ENCODE measurements around the gene ENTPD3.
A peak's percentile ranks its signal among the peaks of the same experiment; 100 is the strongest.

Gene ENTPD3

GRCh38 chr3:40404591-40405198, 17.7 kb downstream of the ENTPD3 start:
- no peak for DNase-seq (ENCODE audit: low read depth in 2 of 3, low spot score in 2 of 3)

GRCh38 chr3:40407007-40407406, 20.0 kb downstream of the ENTPD3 start:
- no peak for DNase-seq (ENCODE audit: low read depth in 2 of 3, low spot score in 2 of 3)

DNA sequence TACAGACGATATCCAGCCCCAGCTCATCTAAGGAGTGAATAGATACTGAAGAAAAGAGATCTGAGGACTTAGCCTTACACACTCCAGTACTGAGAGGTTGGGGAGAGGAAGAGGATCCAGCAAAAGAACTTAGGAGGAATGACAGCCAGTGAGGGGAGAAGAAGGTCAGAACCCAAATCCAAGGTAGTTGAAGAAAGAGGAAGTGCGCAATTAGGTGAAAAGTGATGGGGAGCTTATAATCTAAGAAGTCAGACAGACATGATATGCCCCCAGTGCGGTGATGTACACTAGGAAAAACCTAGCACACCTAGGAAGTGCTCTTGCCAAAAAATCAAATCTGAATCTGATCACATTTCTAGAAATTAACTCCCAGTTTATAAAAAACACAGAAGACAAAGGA, 20.6 kb downstream of the ENTPD3 start:
- DNase-seq (ENCODE audit: low read depth in 2 of 3, low spot score in 2 of 3) = no peak

GRCh38 chr3:40414270-40414669, 27.3 kb downstream of the ENTPD3 start:
- DNase-seq (ENCODE audit: low read depth in 2 of 3, low spot score in 2 of 3) = no peak

DNA sequence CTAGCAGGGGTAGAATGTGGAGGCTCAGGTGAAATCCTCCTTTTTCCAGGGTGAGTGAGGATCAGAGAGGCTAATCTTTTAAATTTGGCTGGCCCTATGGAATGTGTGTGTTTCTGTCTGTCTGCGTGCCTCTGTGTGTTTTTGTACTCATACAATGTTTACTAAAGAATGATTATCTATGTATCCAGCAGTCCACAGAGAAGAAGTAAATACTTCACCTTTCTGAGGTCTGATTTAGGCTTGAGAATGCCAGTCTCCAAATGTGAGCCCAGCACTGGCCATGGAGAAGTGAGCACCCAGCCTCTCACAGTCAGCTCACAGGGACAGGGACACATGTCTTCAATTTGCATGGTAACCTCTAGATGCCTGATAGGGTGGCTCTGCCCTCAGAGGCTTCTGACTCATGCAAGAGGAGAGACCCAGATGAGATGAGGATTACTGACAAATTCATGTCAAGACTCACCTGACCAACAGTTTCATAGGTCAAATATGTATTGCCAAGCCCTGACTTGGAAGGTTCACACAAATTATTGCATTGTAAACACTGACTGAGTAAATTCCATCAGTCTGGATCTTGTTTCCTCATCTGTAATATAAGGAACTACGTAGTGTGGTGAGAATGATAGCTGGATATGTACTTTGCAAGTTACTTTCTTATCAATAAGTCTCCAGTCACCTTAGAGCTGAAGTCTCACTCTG, 31.0 kb downstream of the ENTPD3 start:
- no peak for DNase-seq (ENCODE audit: low read depth in 2 of 3, low spot score in 2 of 3)

DNA sequence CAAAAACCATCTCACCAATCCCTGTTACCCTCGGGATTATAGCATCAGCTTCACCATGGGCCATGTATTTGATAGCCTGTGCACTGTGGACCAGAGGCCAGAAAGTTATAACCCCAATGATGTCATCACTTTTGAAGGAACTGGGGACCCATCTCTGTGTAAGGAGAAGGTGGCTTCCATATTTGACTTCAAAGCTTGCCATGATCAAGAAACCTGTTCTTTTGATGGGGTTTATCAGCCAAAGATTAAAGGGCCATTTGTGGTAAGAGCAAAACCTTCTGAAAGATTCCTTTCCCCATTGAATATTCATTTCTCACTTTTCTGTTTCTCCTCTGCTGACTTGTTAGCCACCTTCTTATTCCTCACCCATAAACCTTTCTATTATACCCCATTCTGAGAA, 35.9 kb downstream of the ENTPD3 start:
- DNase-seq (ENCODE audit: low read depth in 2 of 3, low spot score in 2 of 3) = no peak

DNA sequence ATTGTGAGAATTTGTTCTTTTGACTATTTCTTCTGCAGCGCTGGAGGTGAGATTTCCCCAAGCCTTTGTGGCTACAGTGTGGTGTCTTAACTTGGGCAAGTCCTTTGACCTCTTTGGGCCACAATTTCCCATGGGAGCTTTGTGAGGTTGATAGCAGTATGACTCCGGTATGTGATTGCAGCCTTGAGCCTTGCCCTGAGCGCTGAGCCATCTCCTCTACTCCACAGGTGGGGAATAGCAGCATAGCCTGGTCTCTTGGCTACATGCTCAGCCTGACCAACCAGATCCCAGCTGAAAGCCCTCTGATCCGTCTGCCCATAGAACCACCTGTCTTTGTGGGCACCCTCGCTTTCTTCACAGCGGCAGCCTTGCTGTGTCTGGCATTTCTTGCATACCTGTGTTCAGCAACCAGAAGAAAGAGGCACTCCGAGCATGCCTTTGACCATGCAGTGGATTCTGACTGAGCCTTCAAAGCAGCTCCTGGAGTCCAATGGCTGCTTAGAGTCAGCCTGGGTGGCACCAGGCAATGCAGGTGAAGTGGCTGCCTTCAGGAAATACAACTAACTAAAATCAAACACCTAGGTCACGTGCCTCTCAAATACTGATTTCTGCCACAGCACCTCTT, 40.2 kb downstream of the ENTPD3 start:
- DNase-seq (ENCODE audit: low read depth in 2 of 3, low spot score in 2 of 3) = no peak

DNA sequence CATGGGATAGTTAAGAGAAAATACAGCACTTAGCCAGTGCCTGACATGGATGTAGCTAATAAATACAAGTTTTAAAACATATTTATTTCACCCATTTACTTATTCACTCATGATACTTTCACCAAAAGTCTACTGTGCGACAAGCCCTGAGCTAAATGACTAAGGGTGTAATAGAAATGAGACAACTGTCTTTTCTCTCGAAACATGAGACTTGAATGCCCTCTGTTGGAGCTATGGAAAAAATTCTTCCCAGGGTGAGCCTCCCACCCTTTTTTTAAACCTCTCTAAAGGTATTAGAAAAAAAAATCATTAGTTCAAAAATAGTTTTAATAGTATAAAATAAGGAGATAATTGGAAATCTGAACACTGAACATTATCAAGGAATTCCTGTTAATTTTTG, 45.8 kb downstream of the ENTPD3 start:
- no peak for DNase-seq (ENCODE audit: low read depth in 2 of 3, low spot score in 2 of 3)

- DNase-seq (ENCODE audit: low read depth in 2 of 3, low spot score in 2 of 3) = no peak
Observed at GRCh38 chr3:40437889-40438288, 50.9 kb downstream of the ENTPD3 start.

DNA sequence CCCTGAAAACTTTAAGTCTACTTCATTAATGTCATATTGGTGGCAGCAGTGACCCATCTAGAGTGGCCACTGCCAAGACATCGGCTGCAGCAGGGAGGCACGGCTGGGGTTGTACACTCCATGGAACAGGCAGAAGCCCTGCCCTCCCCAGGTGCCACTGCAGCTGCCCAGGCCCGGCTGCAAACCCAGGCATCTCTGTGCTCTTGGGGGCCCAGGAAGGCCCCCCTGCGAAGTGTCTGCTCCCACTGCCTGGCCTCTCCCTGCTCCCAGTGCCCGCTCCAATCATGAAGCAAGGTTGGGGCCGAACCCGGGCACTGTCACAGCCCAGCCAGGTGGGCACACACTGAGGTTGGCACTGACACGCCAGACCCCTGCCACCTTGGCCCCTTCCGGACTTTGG, 58.1 kb downstream of the ENTPD3 start:
- DNase-seq (ENCODE audit: low read depth in 2 of 3, low spot score in 2 of 3) = no peak

DNA sequence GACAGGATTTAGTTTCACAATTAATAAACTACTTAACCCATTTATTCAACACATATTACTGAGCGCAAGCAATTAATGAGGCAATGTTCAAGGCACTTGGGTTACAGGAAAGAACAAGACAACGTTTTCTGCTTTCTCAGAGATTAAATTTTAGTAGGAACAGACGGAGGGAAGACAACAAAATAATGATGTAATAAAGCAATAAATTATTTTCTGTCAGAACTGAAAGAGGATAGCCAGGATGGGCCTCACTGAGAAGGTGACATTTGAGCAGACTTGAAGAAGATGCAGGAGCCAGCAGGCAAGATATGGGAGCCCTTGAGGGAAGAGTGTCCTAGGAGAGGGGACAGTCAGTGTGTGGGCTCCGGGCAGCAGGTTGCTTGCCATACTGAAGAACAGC, 58.9 kb downstream of the ENTPD3 start:
- DNase-seq (ENCODE audit: low read depth in 2 of 3, low spot score in 2 of 3) = no peak

- no peak for DNase-seq (ENCODE audit: low read depth in 2 of 3, low spot score in 2 of 3)
Observed at GRCh38 chr3:40450438-40450837, 63.5 kb downstream of the ENTPD3 start.

GRCh38 chr3:40451551-40451950, 64.6 kb downstream of the ENTPD3 start:
- DNase-seq (ENCODE audit: low read depth in 2 of 3, low spot score in 2 of 3) = no peak

DNA sequence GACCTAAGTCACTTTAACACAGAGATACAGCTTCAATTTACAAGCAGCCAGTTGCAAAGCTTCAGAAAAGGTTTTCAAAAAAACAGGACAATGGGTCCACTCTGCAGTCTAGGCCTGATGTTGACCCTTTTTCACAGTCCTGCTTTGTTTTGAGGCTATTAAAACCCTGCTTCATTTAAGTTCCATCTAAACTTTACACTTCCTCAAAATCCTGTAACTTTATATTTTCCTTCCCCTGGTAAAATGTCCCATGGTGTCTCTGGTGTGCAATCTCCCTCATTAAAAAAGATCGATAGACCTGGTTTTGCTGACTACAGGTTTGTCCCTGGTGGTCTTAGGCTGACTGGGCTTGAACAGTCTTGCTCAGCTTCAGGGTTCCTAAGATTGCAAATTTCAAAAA, 65.1 kb downstream of the ENTPD3 start:
- no peak for DNase-seq (ENCODE audit: low read depth in 2 of 3, low spot score in 2 of 3)

- DNase-seq (ENCODE audit: low read depth in 2 of 3, low spot score in 2 of 3) = no peak
Observed at GRCh38 chr3:40452562-40452875, 65.5 kb downstream of the ENTPD3 start.

GRCh38 chr3:40452876-40453730, 66.1 kb downstream of the ENTPD3 start:
- DNase-seq (ENCODE audit: low read depth in 2 of 3, low spot score in 2 of 3) = peak; percentile 71 to 87 (median 83)

DNA sequence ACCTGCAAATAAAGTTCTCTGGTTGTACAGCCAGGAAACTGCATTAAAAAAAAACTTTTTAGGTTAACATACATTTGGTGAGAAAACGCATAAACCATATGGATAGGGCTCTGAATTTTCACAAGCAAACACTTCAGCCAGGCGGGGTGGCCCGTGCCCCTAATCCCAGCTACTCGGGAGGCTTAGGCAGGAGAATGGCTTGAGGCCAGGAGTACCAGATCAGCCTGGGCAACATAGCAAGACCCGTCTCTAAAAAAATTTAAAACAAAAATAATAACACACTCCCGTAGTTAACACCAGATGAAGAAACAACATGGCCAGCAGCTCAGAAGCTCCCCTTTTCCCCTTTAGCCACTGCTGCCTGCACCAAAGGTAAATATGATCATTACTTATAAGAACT, 66.9 kb downstream of the ENTPD3 start:
- no peak for DNase-seq (ENCODE audit: low read depth in 2 of 3, low spot score in 2 of 3)

DNA sequence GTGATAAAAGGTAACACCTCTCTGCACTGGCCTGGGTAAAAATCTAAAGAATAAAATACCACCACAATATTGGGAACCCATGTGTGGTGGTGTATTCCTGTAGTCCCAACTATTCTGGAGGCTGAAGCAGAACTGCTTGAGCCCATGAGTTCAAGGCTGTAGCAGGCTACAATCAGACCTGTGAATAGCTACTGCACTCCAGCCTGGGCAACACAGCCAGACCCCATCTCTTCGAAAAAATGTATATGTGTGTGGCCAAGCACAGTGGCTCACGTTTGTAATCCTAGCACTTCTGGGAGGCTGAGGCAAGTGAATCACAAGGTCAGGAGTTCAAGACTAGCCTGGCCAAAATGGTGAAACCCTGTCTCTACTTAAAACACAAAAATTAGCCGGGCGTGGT, 68.3 kb downstream of the ENTPD3 start:
- no peak for DNase-seq (ENCODE audit: low read depth in 2 of 3, low spot score in 2 of 3)

DNA sequence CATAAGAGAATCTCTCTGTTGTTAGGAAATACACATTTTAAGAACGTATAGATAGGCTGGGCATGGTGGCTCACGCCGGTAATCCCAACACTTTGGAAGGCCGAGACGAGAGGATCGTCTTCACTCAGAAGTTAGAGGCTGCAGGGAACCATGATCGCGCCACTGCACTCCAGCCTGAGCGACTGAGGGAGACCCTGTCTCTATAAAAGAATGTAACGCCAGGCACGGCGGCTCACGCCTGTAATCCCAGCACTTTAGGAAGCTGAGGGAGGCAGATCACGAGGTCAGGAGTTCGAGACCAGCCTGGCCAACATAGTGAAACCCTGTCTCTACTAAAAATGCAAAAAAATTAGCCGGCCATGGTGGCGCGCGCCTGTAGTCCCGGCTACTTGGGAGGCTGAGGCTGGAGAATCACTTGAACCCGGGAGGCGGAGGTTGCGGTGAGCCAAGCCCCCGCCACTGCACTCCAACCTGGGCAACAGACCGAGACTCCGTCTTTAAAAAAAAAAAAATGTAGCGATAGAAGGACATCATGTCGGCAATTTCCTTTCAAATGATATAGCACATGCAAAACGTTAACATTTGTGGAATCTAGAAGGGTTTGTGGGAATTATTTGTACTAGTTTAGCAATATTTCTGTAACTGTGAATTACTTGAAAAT, 69.4 kb downstream of the ENTPD3 start:
- DNase-seq (ENCODE audit: low read depth in 2 of 3, low spot score in 2 of 3) = no peak

DNA sequence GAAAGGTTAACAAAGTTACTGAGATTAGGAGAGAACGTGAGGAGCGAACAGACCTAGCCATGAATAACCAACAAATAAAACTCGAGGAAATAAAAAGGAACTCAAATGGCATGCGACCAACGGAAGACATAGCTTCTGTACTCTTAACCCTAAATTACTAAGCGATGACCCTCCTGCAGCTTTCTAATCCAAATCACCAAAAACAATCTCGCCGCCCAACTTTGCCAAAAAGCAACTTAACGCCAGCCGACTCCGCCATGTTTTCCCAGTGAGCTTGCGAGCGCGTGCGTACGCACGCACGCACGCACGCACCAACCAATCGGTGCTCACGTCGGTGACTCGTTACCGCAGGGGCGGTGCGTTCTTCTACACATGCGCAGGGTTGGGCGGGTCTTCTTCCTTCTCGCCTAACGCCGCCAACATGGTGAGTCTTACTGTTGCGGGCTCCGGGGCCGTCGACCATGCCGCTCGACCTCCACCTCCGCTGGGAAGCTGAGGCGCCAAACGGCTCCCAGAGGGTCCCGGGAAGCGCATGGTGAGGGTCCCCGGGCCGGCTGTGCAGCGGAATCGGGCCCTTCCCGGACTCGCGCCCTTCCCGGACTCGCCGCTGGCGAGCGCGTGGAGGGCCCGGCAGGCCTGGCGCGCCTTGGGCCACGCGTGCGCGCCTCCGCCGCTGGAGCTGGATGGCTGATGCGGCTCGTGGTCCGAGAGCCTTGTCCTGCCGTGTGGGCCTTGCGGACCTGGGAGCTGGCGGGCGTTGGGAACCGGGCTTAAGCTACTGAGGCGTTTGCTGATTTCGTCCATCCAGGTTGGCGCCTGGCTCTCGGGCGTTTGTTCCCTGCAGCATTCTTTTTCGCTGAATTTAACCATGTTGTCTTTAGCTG, 70.2 kb downstream of the ENTPD3 start, which contains the start of gene RPL14:
Gene RPL14 (plus strand): TSS at position 400 of the 884 bp plus-strand sequence. CDS start 133 bp downstream, at position 533.
- DNase-seq (ENCODE audit: low read depth in 2 of 3, low spot score in 2 of 3) = peak; percentile 62 to 84 (median 82)

Measured in activated CD8-positive, alpha-beta memory T cell treated with anti-CD3 and anti-CD28 coated beads for 48 hours (primary cell).